ENCODE data around the gene ACP3.

The ACP3 gene, protein sequence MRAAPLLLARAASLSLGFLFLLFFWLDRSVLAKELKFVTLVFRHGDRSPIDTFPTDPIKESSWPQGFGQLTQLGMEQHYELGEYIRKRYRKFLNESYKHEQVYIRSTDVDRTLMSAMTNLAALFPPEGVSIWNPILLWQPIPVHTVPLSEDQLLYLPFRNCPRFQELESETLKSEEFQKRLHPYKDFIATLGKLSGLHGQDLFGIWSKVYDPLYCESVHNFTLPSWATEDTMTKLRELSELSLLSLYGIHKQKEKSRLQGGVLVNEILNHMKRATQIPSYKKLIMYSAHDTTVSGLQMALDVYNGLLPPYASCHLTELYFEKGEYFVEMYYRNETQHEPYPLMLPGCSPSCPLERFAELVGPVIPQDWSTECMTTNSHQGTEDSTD

GRCh38 chr3:132317229-132317948, at the start of gene ACP3:
Gene ACP3, plus strand, starts transcription at chr3:132317407. Its CDS starts 50 bp downstream, at chr3:132317457.
- peak; percentile 92 for DNase-seq (ENCODE audit: low read depth)
- H3K4me3 ChIP-seq (replicated peaks; ENCODE audit: low read depth, low read length): peak within 1 kb of the TSS; percentile 21
- no peak for TF ChIP-seq CTCF (IDR thresholded peaks at IDR 0.05; ENCODE audit: low read length, missing control alignments)

GRCh38 chr3:132268956-132269355, 48.3 kb upstream of the ACP3 start:
- peak; percentile 47 for DNase-seq (ENCODE audit: low read depth)
- peak; percentile 56 for TF ChIP-seq CTCF (IDR thresholded peaks at IDR 0.05; ENCODE audit: low read length, missing control alignments)
- H3K4me3 ChIP-seq (replicated peaks; ENCODE audit: low read depth, low read length): no peak overlapping the region

- H3K4me3 ChIP-seq (replicated peaks; ENCODE audit: low read depth, low read length): no peak overlapping the region
- DNase-seq (ENCODE audit: low read depth): no peak
- TF ChIP-seq CTCF (IDR thresholded peaks at IDR 0.05; ENCODE audit: low read length, missing control alignments): no peak
These were observed 44.2 kb upstream of the ACP3 start for GRCh38 chr3:132273036-132273435.

- no peak for DNase-seq (ENCODE audit: low read depth)
- no peak for TF ChIP-seq CTCF (IDR thresholded peaks at IDR 0.05; ENCODE audit: low read length, missing control alignments)
- no peak overlapping the region for H3K4me3 ChIP-seq (replicated peaks; ENCODE audit: low read depth, low read length)
These were observed 40.8 kb upstream of the ACP3 start for GRCh38 chr3:132276228-132276906.

DNA sequence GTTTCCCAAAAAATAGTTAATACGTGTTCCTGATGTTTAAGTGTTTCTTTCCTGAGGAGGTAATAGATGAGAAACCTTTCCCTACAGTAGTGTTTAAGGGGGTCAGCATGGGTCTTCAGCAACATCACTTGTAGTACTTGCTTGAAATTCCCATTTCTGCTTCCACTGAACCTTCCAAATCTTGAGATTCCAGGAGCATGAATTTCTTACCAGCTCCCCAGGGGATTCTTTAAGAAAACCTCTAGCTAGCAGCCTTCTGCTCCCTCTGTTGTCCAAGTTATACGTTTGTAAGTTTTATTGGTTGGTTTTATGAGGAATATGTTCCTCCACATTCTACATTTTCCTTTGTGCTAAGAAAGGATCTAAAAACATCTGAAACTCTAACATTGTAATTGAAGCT, 38.2 kb upstream of the ACP3 start:
- DNase-seq (ENCODE audit: low read depth): no peak
- TF ChIP-seq CTCF (IDR thresholded peaks at IDR 0.05; ENCODE audit: low read length, missing control alignments): no peak
- H3K4me3 ChIP-seq (replicated peaks; ENCODE audit: low read depth, low read length): no peak overlapping the region

DNA sequence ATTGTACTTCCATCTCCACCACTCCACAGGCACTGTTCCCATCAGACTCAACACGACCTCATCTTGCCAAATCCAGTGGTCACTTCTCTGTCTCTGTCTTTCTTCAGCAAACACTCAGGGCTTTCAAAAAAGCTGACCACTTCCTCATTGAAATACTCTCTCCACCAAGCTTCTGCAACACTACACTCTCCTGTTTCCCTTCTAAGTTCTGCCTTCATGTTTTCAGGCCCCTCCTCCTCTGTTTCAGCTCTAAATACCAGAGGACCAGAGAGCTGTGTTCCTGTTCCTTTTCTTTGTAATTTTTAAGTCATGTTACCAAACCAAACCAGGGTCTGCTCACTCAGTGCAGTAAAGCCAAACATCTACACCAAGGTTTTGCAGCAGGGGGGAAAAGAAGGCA, 33.8 kb upstream of the ACP3 start:
- DNase-seq (ENCODE audit: low read depth): peak; percentile 54

More for the DNA sequence above, 33.8 kb upstream of the ACP3 start:
- no peak overlapping the region for H3K4me3 ChIP-seq (replicated peaks; ENCODE audit: low read depth, low read length)
- no peak for TF ChIP-seq CTCF (IDR thresholded peaks at IDR 0.05; ENCODE audit: low read length, missing control alignments)

Data from fibroblast of pulmonary artery (primary cell).